ENCODE results near the gene EIF3F. TPM values are rescaled to one million over a fixed set of nuclear protein-coding genes. Genes with fewer than 3 reads are reported as not detected.

Gene EIF3F
- total RNA-seq, 3 donors from 2014 or later (not counting 1 experiment from before 2014, with no cell fraction given): 232 to 250 (median 247) TPM

DNA sequence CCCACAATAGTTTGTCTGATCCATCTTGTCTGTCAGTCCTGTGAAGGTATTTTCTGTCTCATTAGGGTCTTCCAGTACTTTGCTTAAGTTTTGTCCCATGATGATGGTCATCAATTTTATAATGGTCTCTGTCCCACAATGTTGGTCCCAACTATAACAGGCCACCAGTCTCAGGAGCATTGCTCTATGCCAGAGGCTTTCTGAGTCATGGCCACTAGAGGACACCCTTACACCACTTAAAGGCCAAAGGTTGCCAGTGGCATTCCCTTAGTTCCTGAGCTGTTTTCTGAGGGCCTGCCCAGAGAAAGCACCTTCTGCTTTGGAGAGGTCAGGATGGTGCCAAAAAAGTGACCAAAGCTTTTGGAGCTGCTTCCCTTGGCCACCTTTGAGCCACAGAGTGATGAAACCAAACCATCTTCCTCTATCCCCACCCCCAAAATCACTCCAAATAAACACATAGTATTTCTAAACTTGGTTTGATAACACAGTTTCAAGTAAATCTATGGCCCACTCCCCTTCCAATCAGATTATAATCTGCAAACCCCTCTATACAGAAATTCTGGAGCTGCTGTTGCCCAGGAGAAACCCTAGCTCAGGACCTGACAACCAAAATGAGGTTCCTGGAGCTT is 19.3 kb downstream of the EIF3F start:
- H3K27ac Mint-ChIP-seq: no peak overlapping the region
- peak; percentile 26 for TF ChIP-seq CTCF (IDR thresholded peaks at IDR 0.05)
- H3K36me3 ChIP-seq (ENCODE audit: control insufficient read depth, insufficient read depth, low read length): no peaks in the 10 kb centered on the region
- intact Hi-C loops (cut with micrococcal nuclease): no loop called here
- H3K4me1 ChIP-seq (ENCODE audit: control insufficient read depth, insufficient read depth, low read length): no peaks in the 10 kb centered on the region
- H3K27me3 ChIP-seq (ENCODE audit: control insufficient read depth, insufficient read depth, low read length): no peaks in the 10 kb centered on the region
- no peak overlapping the region for H3K4me3 Mint-ChIP-seq
- no peak overlapping the region for H3K27ac ChIP-seq (ENCODE audit: low read length)
- no peaks in the 10 kb centered on the region for H3K36me3 Mint-ChIP-seq
- peaks cover 0 to 10% of the 10 kb centered on the region in 2 donors for H3K27me3 Mint-ChIP-seq (ENCODE audit: low read depth in 2 of 2)
- peak in 2 of 3 donors; percentile 31 to 66 for ATAC-seq
- no peaks in the 10 kb centered on the region for H3K9me3 Mint-ChIP-seq
- no peak overlapping the region for H3K4me3 ChIP-seq (ENCODE audit: low read length)
- H3K9me3 ChIP-seq (ENCODE audit: control insufficient read depth, insufficient read depth, low read length): no peaks in the 10 kb centered on the region
- no peaks in the 10 kb centered on the region for H3K4me1 Mint-ChIP-seq
- peak in 1 of 2 donors; percentile 76 for DNase-seq

DNA sequence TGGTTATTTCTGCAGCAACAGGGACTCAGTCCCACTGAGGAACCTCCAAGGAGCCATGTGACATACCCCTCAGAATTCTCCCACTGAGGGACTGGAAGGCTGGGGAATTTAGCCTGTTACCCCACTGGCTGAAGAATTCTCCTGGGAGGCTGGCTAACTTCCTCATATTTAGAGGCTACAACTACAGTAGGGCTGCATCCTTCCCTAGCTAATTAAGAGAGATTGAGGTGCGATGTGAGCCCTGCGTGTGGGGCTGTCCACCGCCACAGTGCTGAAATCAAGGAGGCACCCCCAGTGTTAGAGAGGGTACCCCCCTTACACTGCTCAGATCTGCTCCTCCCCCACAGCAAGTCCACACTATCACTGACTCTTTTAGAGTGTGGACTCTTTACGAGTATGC is 21.1 kb downstream of the EIF3F start:
- WGBS (ENCODE audit: insufficient coverage): 39% methylated on average over 2 of the region's 4 CpGs
- no peaks in the 10 kb centered on the region for H3K36me3 Mint-ChIP-seq
- DNase-seq: no peak
- intact Hi-C loops (cut with micrococcal nuclease): no loop called here
- no peak for TF ChIP-seq CTCF (IDR thresholded peaks at IDR 0.05)
- Histone ChIP-seq H3K36me3 (ENCODE audit: control insufficient read depth, insufficient read depth, low read length) (no peaks in the 10 kb centered on the region), H3K4me3 (ENCODE audit: low read length) (no peak overlapping the region), H3K9me3 (ENCODE audit: control insufficient read depth, insufficient read depth, low read length) (no peaks in the 10 kb centered on the region), H3K27ac (ENCODE audit: low read length) (no peak overlapping the region), H3K27me3 (ENCODE audit: control insufficient read depth, insufficient read depth, low read length) (no peaks in the 10 kb centered on the region), H3K4me1 (ENCODE audit: control insufficient read depth, insufficient read depth, low read length) (no peaks in the 10 kb centered on the region)
- H3K9me3 Mint-ChIP-seq: no peaks in the 10 kb centered on the region
- H3K27me3 Mint-ChIP-seq (ENCODE audit: low read depth in 2 of 2): peaks cover 0 to 10% of the 10 kb centered on the region in 2 donors
- H3K4me1 Mint-ChIP-seq: no peaks in the 10 kb centered on the region
- no peak overlapping the region for H3K4me3 Mint-ChIP-seq
- H3K27ac Mint-ChIP-seq: no peak overlapping the region
- no peak for ATAC-seq

- Mint-ChIP-seq H3K9me3 (no peaks in the 10 kb centered on the region), H3K27me3 (ENCODE audit: low read depth in 2 of 2) (peaks cover 8 to 12% of the 10 kb centered on the region in 2 donors), H3K4me1 (no peaks in the 10 kb centered on the region), H3K27ac (no peak overlapping the region), H3K36me3 (no peaks in the 10 kb centered on the region), H3K4me3 (no peak overlapping the region)
- Histone ChIP-seq H3K4me1 (ENCODE audit: control insufficient read depth, insufficient read depth, low read length) (no peaks in the 10 kb centered on the region), H3K27me3 (ENCODE audit: control insufficient read depth, insufficient read depth, low read length) (no peaks in the 10 kb centered on the region), H3K4me3 (ENCODE audit: low read length) (no peak overlapping the region), H3K9me3 (ENCODE audit: control insufficient read depth, insufficient read depth, low read length) (no peaks in the 10 kb centered on the region), H3K36me3 (ENCODE audit: control insufficient read depth, insufficient read depth, low read length) (no peaks in the 10 kb centered on the region), H3K27ac (ENCODE audit: low read length) (no peak overlapping the region)
- intact Hi-C loops (cut with micrococcal nuclease): no loop called here
- WGBS (ENCODE audit: insufficient coverage): 86% methylated on average over 3 of the region's 3 CpGs
- no peak for TF ChIP-seq CTCF (IDR thresholded peaks at IDR 0.05)
- ATAC-seq: no peak
- no peak for DNase-seq
Measured at GRCh38 chr11:8009856-8010255, 22.7 kb downstream of the EIF3F start.

DNA sequence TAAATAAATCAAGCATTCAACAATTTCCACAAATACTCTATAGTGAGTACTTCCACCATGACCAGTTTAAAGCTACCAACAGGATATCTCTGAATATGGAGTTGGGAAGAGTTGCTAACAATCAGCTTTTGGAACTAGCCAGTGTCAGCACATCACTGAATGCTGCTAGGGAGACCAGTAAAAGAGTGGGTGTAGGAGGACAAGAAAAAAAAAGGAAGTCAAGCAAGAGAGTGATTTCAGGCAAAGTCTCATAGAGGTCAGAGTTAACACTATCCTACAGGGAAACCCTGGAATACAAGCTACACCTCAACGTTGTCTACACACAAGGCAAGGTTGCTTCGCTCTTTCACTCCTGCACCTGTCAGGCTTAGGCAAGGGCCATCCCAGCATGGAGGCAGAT is 24.2 kb downstream of the EIF3F start:
- H3K27ac Mint-ChIP-seq: no peak overlapping the region
- Histone ChIP-seq H3K4me1 (ENCODE audit: control insufficient read depth, insufficient read depth, low read length) (no peaks in the 10 kb centered on the region), H3K27me3 (ENCODE audit: control insufficient read depth, insufficient read depth, low read length) (peaks cover 2% of the 10 kb centered on the region), H3K4me3 (ENCODE audit: low read length) (no peak overlapping the region), H3K27ac (ENCODE audit: low read length) (no peak overlapping the region), H3K36me3 (ENCODE audit: control insufficient read depth, insufficient read depth, low read length) (no peaks in the 10 kb centered on the region), H3K9me3 (ENCODE audit: control insufficient read depth, insufficient read depth, low read length) (no peaks in the 10 kb centered on the region)
- intact Hi-C loops (cut with micrococcal nuclease): no loop called here
- DNase-seq: no peak
- peaks cover 11 to 16% of the 10 kb centered on the region in 2 donors for H3K27me3 Mint-ChIP-seq (ENCODE audit: low read depth in 2 of 2)
- 94% methylated on average over 2 of the region's 2 CpGs for WGBS (ENCODE audit: insufficient coverage)
- H3K4me3 Mint-ChIP-seq: no peak overlapping the region
- no peak for TF ChIP-seq CTCF (IDR thresholded peaks at IDR 0.05)
- no peaks in the 10 kb centered on the region for H3K4me1 Mint-ChIP-seq
- ATAC-seq: no peak
- no peaks in the 10 kb centered on the region for H3K9me3 Mint-ChIP-seq
- no peaks in the 10 kb centered on the region for H3K36me3 Mint-ChIP-seq

Data from natural killer cell (primary cell).